Frontal cortex (tissue), 4 donors: ENCODE data around the gene ETF1. TPM values are rescaled to one million over a fixed set of nuclear protein-coding genes. Genes with fewer than 3 reads are reported as not detected.

Source experiments
- DNase-seq, 2 donors: peaks; one replicate each; pipeline ENCODE4 v3.0.0; 2012; ENCODE audit warnings: low spot score in 2 of 2
- FAIRE-seq: peaks from 2 replicates; lab custom pipeline; 2012; peaks lifted over from hg19 to GRCh38; lab: Jason Lieb, UNC
- total RNA-seq: library from RNA; depleted of rRNA; stranded (reverse); fragments of >200 nt; gene quantifications from one replicate; pipeline ENCODE4 v1.2.3, GENCODE V29; 2014
- donor health status: control.
- donor health status: control.
- donor health status: control.

ETF1 gene
- 71.7 TPM for total RNA-seq

GRCh38 chr5:138542956-138543729 is at the start of gene ETF1:
Gene ETF1 (minus strand): TSS chr5:138543236. CDS start chr5:138542918, 318 bp downstream.
- DNase-seq (peak; percentile 96), FAIRE-seq (peak; percentile 95)

GRCh38 chr5:138588013-138588788 is 45.2 kb upstream of the ETF1 start:
- FAIRE-seq, result no peak
- no peak for DNase-seq

GRCh38 chr5:138585157-138585556 is 42.1 kb upstream of the ETF1 start:
- FAIRE-seq (no peak), DNase-seq (no peak)

GRCh38 chr5:138583984-138584637 is 41.1 kb upstream of the ETF1 start:
- no peak for DNase-seq
- FAIRE-seq, result no peak

GRCh38 chr5:138582959-138583358 is 39.9 kb upstream of the ETF1 start:
- DNase-seq, result no peak
- FAIRE-seq, result no peak

- FAIRE-seq, result no peak
- DNase-seq, result no peak
Observed at GRCh38 chr5:138580777-138581176, 37.7 kb upstream of the ETF1 start.

GRCh38 chr5:138580001-138580400 is 37.0 kb upstream of the ETF1 start:
- no peak for DNase-seq
- FAIRE-seq, result no peak

GRCh38 chr5:138579517-138579863 is 36.5 kb upstream of the ETF1 start:
- FAIRE-seq (no peak), DNase-seq (no peak)

- FAIRE-seq (no peak), DNase-seq (no peak)
Observed at GRCh38 chr5:138577452-138577851, 34.4 kb upstream of the ETF1 start.

- peak; percentile 97 to 98 for DNase-seq
- FAIRE-seq, result peak; percentile 57
Observed at GRCh38 chr5:138575194-138576015, 32.4 kb upstream of the ETF1 start, which contains the start of gene HSPA9. Gene HSPA9 (minus strand): TSS chr5:138575401. CDS start chr5:138575318, 83 bp downstream.

- FAIRE-seq (no peak), DNase-seq (no peak)
Observed at GRCh38 chr5:138574744-138575193, 31.7 kb upstream of the ETF1 start.

- FAIRE-seq (no peak), DNase-seq (no peak)
Observed at GRCh38 chr5:138573949-138574670, 31.1 kb upstream of the ETF1 start.

GRCh38 chr5:138573223-138573622 is 30.2 kb upstream of the ETF1 start:
- DNase-seq (no peak), FAIRE-seq (no peak)

GRCh38 chr5:138570871-138571270 is 27.8 kb upstream of the ETF1 start:
- no peak for FAIRE-seq
- DNase-seq, result no peak

- FAIRE-seq, result no peak
- no peak for DNase-seq
Observed at GRCh38 chr5:138569782-138570181, 26.7 kb upstream of the ETF1 start.

- no peak for FAIRE-seq
- no peak for DNase-seq
Observed at GRCh38 chr5:138568061-138568824, 25.2 kb upstream of the ETF1 start.

GRCh38 chr5:138566792-138567191 is 23.8 kb upstream of the ETF1 start:
- FAIRE-seq (no peak), DNase-seq (no peak)

GRCh38 chr5:138565100-138565821 is 22.2 kb upstream of the ETF1 start:
- FAIRE-seq, result no peak

More at GRCh38 chr5:138565100-138565821, 22.2 kb upstream of the ETF1 start:
- DNase-seq, result no peak
